Activated CD4-positive, alpha-beta memory T cell treated with anti-CD3 and anti-CD28 coated beads, Interleukin-2, amount 10 ng/mL, durations not matched to agents 7 days and 5 days (primary cell): ENCODE data around the gene SLC48A1. TPM values are rescaled to one million over a fixed set of nuclear protein-coding genes. Genes with fewer than 3 reads are reported as not detected.

Experiments
- CTCF ChIA-PET: fragments of 350-600 bp; sonication (Branson Sonifier 250); formaldehyde crosslinking; loops from one replicate; lab custom pipeline; 2021; ENCODE audit warnings: antibody characterized with exemption, inconsistent platforms; lab: Charles Lee
- POLR2A ChIA-PET: fragments of 350-600 bp; sonication (Branson Sonifier 250); formaldehyde crosslinking; loops from one replicate; lab custom pipeline; 2021; ENCODE audit warnings: antibody characterized with exemption; lab: Charles Lee
- DNase-seq: peaks from one replicate; pipeline ENCODE4 v3.0.0-alpha.2; 2020
- H3K27ac Mint-ChIP-seq: one replicate; pipeline ENCODE4 v1.8.0; 2021; ENCODE audit warnings: mild to moderate bottlenecking, mixed read lengths
- H3K27me3 Mint-ChIP-seq: one replicate; pipeline ENCODE4 v1.8.0; 2021; ENCODE audit warnings: mixed read lengths
- H3K36me3 Mint-ChIP-seq: one replicate; pipeline ENCODE4 v1.8.0; 2021; ENCODE audit warnings: low read depth, mixed read lengths
- H3K4me1 Mint-ChIP-seq: one replicate; pipeline ENCODE4 v1.8.0; 2021; ENCODE audit warnings: mixed read lengths
- H3K4me3 Mint-ChIP-seq: one replicate; pipeline ENCODE4 v1.8.0; 2021; ENCODE audit warnings: mild to moderate bottlenecking, mixed read lengths
- H3K9me3 Mint-ChIP-seq: one replicate; pipeline ENCODE4 v1.8.0; 2021; ENCODE audit warnings: mixed read lengths
- total RNA-seq, 2 experiments: library from RNA; stranded (reverse); gene quantifications; one replicate each; pipeline ENCODE4 v1.2.3, GENCODE V29; 2021

The SLC48A1 gene
- total RNA-seq, 2 experiments from 2014 or later, result 19.4 to 22.6 TPM

- no peak for DNase-seq
- H3K9me3 Mint-ChIP-seq, result no peaks in the 10 kb centered on the region
- ChIA-PET POLR2A (interaction anchor here (1.0 to 1.1 kb wide), 2 partner anchors 12 to 69 kb away, joined by 3 read pairs; no protein-coding TSS in a partner anchor), CTCF (interaction anchor here (0.6 to 12.9 kb wide), 4 partner anchors 13 to 75 kb away, joined by 3 to 188 read pairs (median 6); no protein-coding TSS in a partner anchor)
- no peak overlapping the region for H3K4me3 Mint-ChIP-seq
- H3K27ac Mint-ChIP-seq, result no peak overlapping the region
- H3K36me3 Mint-ChIP-seq, result no peaks in the 10 kb centered on the region
- peaks cover 13% of the 10 kb centered on the region for H3K4me1 Mint-ChIP-seq
- H3K27me3 Mint-ChIP-seq, result peaks cover 8% of the 10 kb centered on the region
Observed at GRCh38 chr12:47763481-47764346, 9.3 kb upstream of the SLC48A1 start.

- ChIA-PET CTCF (interaction anchor here (0.6 to 18.5 kb wide), 24 partner anchors 10 to 432 kb away, joined by 3 to 431 read pairs (median 4); partner anchors contain the start of genes ENDOU and RAPGEF3), POLR2A (interaction anchor here (0.9 to 2.3 kb wide), 12 partner anchors 9 to 105 kb away, joined by 3 to 9 read pairs (median 4); partner anchors contain the start of gene RPAP3)
- no peak overlapping the region for H3K27ac Mint-ChIP-seq
- DNase-seq, result no peak
- H3K9me3 Mint-ChIP-seq, result no peaks in the 10 kb centered on the region
- no peaks in the 10 kb centered on the region for H3K36me3 Mint-ChIP-seq
- H3K27me3 Mint-ChIP-seq, result peaks cover 8% of the 10 kb centered on the region
- no peak overlapping the region for H3K4me3 Mint-ChIP-seq
- H3K4me1 Mint-ChIP-seq, result peaks cover 3% of the 10 kb centered on the region
Observed at GRCh38 chr12:47766502-47767215, 6.4 kb upstream of the SLC48A1 start.

DNA sequence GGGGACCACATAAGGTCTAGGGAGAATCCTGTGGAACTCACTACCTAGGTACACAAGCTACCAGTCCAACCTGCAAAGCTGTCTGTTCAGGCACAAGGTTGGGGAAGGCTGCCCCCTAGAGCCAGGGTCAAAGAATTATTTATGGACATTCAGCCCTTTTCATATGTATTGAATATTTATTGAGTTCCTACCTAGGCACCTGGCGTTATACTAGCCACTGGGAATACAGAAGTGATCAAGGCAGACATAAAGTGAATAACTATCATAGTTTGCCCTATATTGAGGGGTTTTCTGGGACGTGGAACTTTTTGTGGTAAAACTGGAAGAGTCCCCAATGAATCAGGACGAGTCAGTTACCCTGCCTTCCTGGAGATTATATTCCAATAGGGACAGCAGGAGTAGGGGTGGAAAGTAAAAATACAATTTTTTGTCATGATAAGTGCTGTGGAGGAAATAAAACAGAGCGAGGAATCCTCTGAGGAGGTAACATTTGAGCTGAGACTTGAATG is 5.8 kb upstream of the SLC48A1 start:
- CTCF ChIA-PET, result interaction anchor here (0.6 to 18.5 kb wide), 24 partner anchors 10 to 431 kb away, joined by 3 to 431 read pairs (median 4); partner anchors contain the start of genes ENDOU and RAPGEF3
- Mint-ChIP-seq H3K4me1 (peaks cover 3% of the 10 kb centered on the region), H3K36me3 (no peaks in the 10 kb centered on the region), H3K4me3 (no peak overlapping the region), H3K27me3 (peaks cover 10% of the 10 kb centered on the region), H3K27ac (no peak overlapping the region), H3K9me3 (no peaks in the 10 kb centered on the region)
- peak; percentile 80 for DNase-seq
- POLR2A ChIA-PET, result interaction anchor here (0.7 to 2.3 kb wide), 10 partner anchors 7 to 104 kb away, joined by 3 to 9 read pairs (median 4); partner anchors contain the start of gene RPAP3

- ChIA-PET CTCF (interaction anchor here (0.8 to 18.5 kb wide), 13 partner anchors 9 to 118 kb away, joined by 3 to 431 read pairs (median 10); partner anchors contain the start of gene RAPGEF3), POLR2A (interaction anchor here (1.9 to 2.3 kb wide), 3 partner anchors 7 to 62 kb away, joined by 5 to 7 read pairs (median 6); partner anchors contain the start of gene RPAP3)
- Mint-ChIP-seq H3K36me3 (no peaks in the 10 kb centered on the region), H3K27me3 (peaks cover 13% of the 10 kb centered on the region), H3K4me1 (peaks cover 4% of the 10 kb centered on the region), H3K9me3 (no peaks in the 10 kb centered on the region), H3K4me3 (no peak overlapping the region), H3K27ac (no peak overlapping the region)
- no peak for DNase-seq
Observed at GRCh38 chr12:47768323-47768811, 4.7 kb upstream of the SLC48A1 start.

DNA sequence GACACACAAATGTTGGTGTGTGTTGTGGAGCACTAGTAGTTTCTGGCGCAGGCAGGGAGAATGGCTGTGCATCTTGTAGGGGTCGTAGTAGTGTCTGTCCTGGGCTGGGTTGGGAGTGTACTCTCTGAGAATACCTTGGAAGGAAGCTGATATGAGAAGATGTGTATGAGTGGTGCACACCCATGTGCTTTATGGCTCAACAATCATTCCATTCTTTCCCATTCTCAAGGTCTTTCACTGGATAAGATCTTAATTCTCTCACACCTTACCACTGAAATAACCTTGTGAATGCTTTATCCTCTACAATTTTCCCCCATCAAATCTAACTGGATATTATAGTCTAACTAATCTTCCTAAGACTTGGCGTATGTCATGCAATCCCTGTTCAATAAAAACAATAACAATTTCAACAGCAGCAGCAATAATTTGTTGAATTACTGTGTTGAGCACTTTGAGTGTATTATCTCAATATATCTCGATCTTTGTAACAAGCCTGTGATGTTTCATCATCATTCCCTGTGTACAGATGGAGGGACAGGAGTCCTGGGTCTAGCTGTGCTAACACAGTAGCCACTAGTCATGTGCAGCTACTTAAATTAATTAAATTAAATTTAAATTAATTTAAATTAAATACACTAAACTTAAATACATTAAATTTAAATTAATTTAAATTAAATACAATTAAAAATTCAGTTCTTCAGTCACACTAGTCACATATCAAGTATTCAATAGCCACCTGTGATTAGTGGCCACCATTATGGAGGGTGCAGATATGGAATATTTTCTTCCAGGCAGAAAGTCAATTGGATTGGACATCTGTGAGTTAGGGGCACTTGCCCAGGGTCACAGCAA is 3.6 kb upstream of the SLC48A1 start:
- peaks cover 13% of the 10 kb centered on the region for H3K27me3 Mint-ChIP-seq
- H3K36me3 Mint-ChIP-seq, result peaks cover 3% of the 10 kb centered on the region
- ChIA-PET POLR2A (interaction anchor here (0.5 to 2.2 kb wide), 3 partner anchors 8 to 308 kb away, joined by 3 to 7 read pairs (median 7); no protein-coding TSS in a partner anchor), CTCF (interaction anchor here (1.1 to 18.5 kb wide), 8 partner anchors 10 to 66 kb away, joined by 3 to 431 read pairs (median 10); partner anchors contain the start of gene RAPGEF3)
- H3K27ac Mint-ChIP-seq, result no peak overlapping the region
- H3K9me3 Mint-ChIP-seq, result no peaks in the 10 kb centered on the region
- peaks cover 13% of the 10 kb centered on the region for H3K4me1 Mint-ChIP-seq
- DNase-seq, result no peak
- no peak overlapping the region for H3K4me3 Mint-ChIP-seq

- POLR2A ChIA-PET, result interaction anchor here (1.7 kb wide), 1 partner anchor 69 kb away, joined by 7 read pairs; no protein-coding TSS in a partner anchor
Observed at GRCh38 chr12:47770086-47770726, 2.8 kb upstream of the SLC48A1 start.

GRCh38 chr12:47771304-47771703 is 1.7 kb upstream of the SLC48A1 start:
- CTCF ChIA-PET, result interaction anchor here (0.6 to 18.5 kb wide), 6 partner anchors 12 to 1595 kb away, joined by 3 to 431 read pairs (median 62); partner anchors contain the start of gene RAPGEF3

More at GRCh38 chr12:47770086-47770726, 2.8 kb upstream of the SLC48A1 start:
- H3K27me3 Mint-ChIP-seq, result peaks cover 13% of the 10 kb centered on the region
- DNase-seq, result no peak
- H3K9me3 Mint-ChIP-seq, result no peaks in the 10 kb centered on the region
- H3K4me1 Mint-ChIP-seq, result peaks cover 21% of the 10 kb centered on the region
- H3K27ac Mint-ChIP-seq, result no peak overlapping the region
- CTCF ChIA-PET, result interaction anchor here (1.1 to 18.5 kb wide), 8 partner anchors 9 to 65 kb away, joined by 3 to 431 read pairs (median 10); partner anchors contain the start of gene RAPGEF3
- peaks cover 3% of the 10 kb centered on the region for H3K36me3 Mint-ChIP-seq
- H3K4me3 Mint-ChIP-seq, result no peak overlapping the region

GRCh38 chr12:47772094-47772660 is 861 bp upstream of the SLC48A1 start:
- H3K4me3 Mint-ChIP-seq, result peak overlapping the region; percentile 72
- peaks cover 10% of the 10 kb centered on the region for H3K27me3 Mint-ChIP-seq
- no peaks in the 10 kb centered on the region for H3K9me3 Mint-ChIP-seq
- peaks cover 38% of the 10 kb centered on the region for H3K4me1 Mint-ChIP-seq
- peaks cover 3% of the 10 kb centered on the region for H3K36me3 Mint-ChIP-seq
- CTCF ChIA-PET, result interaction anchor here (0.8 to 18.5 kb wide), 7 partner anchors 17 to 63 kb away, joined by 3 to 431 read pairs (median 11); no protein-coding TSS in a partner anchor
- DNase-seq, result no peak
- POLR2A ChIA-PET, result interaction anchor here (1.0 to 4.0 kb wide), 9 partner anchors 12 to 67 kb away, joined by 3 to 15 read pairs (median 5); partner anchors contain the start of gene RPAP3
- no peak overlapping the region for H3K27ac Mint-ChIP-seq

More at GRCh38 chr12:47771304-47771703, 1.7 kb upstream of the SLC48A1 start:
- H3K36me3 Mint-ChIP-seq, result peaks cover 3% of the 10 kb centered on the region
- H3K27me3 Mint-ChIP-seq, result peaks cover 10% of the 10 kb centered on the region
- no peak overlapping the region for H3K27ac Mint-ChIP-seq
- H3K4me3 Mint-ChIP-seq, result no peak overlapping the region
- POLR2A ChIA-PET, result interaction anchor here (0.8 to 1.7 kb wide), 4 partner anchors 37 to 68 kb away, joined by 3 to 7 read pairs (median 3); no protein-coding TSS in a partner anchor
- no peak for DNase-seq
- H3K9me3 Mint-ChIP-seq, result no peaks in the 10 kb centered on the region
- peaks cover 32% of the 10 kb centered on the region for H3K4me1 Mint-ChIP-seq

DNA sequence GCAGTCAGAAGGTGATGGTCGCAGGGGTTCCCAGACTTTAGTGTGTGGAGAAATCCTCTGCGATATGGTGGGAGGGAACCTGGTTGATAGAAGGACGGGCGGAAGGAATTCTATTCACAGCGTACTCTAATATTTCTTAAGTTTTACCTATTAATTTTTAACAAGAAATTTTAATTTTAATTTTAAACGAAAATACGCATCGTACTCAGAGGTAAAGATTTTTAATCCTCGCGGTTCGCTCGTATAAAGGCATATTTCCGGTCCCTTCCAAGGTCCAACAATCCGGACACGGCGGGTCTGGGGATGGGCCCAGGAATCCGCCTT is 338 bp upstream of the SLC48A1 start:
- Mint-ChIP-seq H3K27ac (no peak overlapping the region), H3K36me3 (peaks cover 3% of the 10 kb centered on the region), H3K4me3 (peak overlapping the region; percentile 72), H3K9me3 (no peaks in the 10 kb centered on the region), H3K4me1 (peaks cover 42% of the 10 kb centered on the region), H3K27me3 (peaks cover 5% of the 10 kb centered on the region)
- CTCF ChIA-PET, result interaction anchor here (0.8 to 18.5 kb wide), 7 partner anchors 18 to 62 kb away, joined by 3 to 431 read pairs (median 11); no protein-coding TSS in a partner anchor
- no peak for DNase-seq
- POLR2A ChIA-PET, result interaction anchor here (0.8 to 4.0 kb wide), 13 partner anchors 9 to 66 kb away, joined by 3 to 15 read pairs (median 4); partner anchors contain the start of genes HDAC7 and RPAP3

DNA sequence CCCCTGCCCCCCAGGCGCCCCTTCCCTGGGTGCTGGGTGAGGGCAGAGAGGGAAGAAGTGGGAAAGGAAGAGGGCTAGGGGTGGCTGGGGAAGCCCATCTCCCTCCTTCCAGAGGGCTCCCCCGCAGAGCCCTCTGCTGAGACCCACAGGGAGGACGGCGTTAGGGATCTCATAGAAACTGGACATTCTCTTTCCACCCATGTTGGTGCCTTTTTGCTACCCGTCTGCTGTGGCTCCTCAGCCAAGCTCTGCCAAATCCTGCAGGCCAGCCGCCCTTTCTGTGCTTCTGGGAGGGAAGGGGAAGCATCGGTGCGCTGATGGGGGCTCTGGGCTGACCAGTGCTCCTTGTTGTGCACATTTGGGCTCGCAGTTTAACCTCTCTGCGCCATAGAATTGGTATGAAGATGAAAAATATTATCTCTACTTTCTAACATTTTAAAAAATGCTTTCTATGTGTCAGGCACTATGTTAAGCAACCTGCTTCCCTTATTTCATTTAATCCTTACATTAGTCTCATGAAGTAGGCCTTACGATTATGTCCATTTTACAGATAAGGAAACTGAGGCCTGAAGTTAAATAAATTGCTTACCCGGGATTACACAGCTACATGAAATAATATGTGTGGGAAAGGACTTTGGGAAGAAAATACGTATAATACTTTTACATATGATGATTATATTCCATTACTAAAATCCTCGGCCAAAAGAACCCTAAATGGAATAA is 981 bp downstream of the SLC48A1 start:
- CTCF ChIA-PET, result interaction anchor here (1.2 to 18.5 kb wide), 7 partner anchors 16 to 61 kb away, joined by 3 to 431 read pairs (median 11); no protein-coding TSS in a partner anchor
- H3K27ac Mint-ChIP-seq, result peak overlapping the region; percentile 36
- H3K27me3 Mint-ChIP-seq, result peaks cover 5% of the 10 kb centered on the region
- no peak for DNase-seq
- no peaks in the 10 kb centered on the region for H3K9me3 Mint-ChIP-seq
- POLR2A ChIA-PET, result interaction anchor here (1.1 to 4.0 kb wide), 10 partner anchors 8 to 65 kb away, joined by 3 to 15 read pairs (median 4); partner anchors contain the start of genes HDAC7 and RAPGEF3
- H3K36me3 Mint-ChIP-seq, result peaks cover 5% of the 10 kb centered on the region
- peak overlapping the region; percentile 91 for H3K4me3 Mint-ChIP-seq
- peaks cover 48% of the 10 kb centered on the region for H3K4me1 Mint-ChIP-seq
